HG02610 (cell line): ENCODE results near the gene FTSJ1.
"Not testable (repeated sequence)": the region's sequence is repeated elsewhere in the genome, so short reads cannot be mapped to it uniquely, and the experiment has no call there.

Source experiments
- ATAC-seq: cut with Tn5 transposase; IDR thresholded peaks from one replicate; pipeline ENCODE4 v1.9.1; 2021; ENCODE audit warnings: mild to moderate bottlenecking, moderate library complexity; ENCODE audit not compliant: unreplicated experiment

FTSJ1 gene

GRCh38 chrX:48493890-48494364 lies 17.9 kb downstream of the FTSJ1 start:
- no peak for ATAC-seq

GRCh38 chrX:48496660-48497059 lies 20.7 kb downstream of the FTSJ1 start:
- no peak for ATAC-seq

GRCh38 chrX:48497871-48498270 lies 21.9 kb downstream of the FTSJ1 start:
- ATAC-seq, result no peak

GRCh38 chrX:48498374-48498809 lies 22.4 kb downstream of the FTSJ1 start:
- no peak for ATAC-seq

GRCh38 chrX:48504261-48504660 lies 28.3 kb downstream of the FTSJ1 start:
- ATAC-seq, result no peak

GRCh38 chrX:48505481-48505880 lies 29.5 kb downstream of the FTSJ1 start:
- no peak for ATAC-seq

- no peak for ATAC-seq
Measured at GRCh38 chrX:48507246-48507645, 31.2 kb downstream of the FTSJ1 start.

GRCh38 chrX:48508400-48509244 lies 32.6 kb downstream of the FTSJ1 start, which contains the start of gene PORCN:
Gene PORCN, plus strand, starts transcription at chrX:48508992. Its CDS starts 829 bp downstream, at chrX:48509821.
- peak; percentile 80 for ATAC-seq

- ATAC-seq, result peak; percentile 21
Measured at GRCh38 chrX:48509245-48509590, 33.2 kb downstream of the FTSJ1 start.

GRCh38 chrX:48509619-48510018 lies 33.6 kb downstream of the FTSJ1 start:
- ATAC-seq, result no peak

- ATAC-seq, result no peak
Measured at GRCh38 chrX:48511560-48511959, 35.6 kb downstream of the FTSJ1 start.

- ATAC-seq, result no peak
Measured at GRCh38 chrX:48512371-48512935, 36.5 kb downstream of the FTSJ1 start.

GRCh38 chrX:48513670-48514069 lies 37.7 kb downstream of the FTSJ1 start:
- ATAC-seq, result no peak

- no peak for ATAC-seq
Measured at GRCh38 chrX:48514126-48514806, 38.3 kb downstream of the FTSJ1 start.

- ATAC-seq, result no peak
Measured at GRCh38 chrX:48514868-48515460, 39.0 kb downstream of the FTSJ1 start.

- no peak for ATAC-seq
Measured at GRCh38 chrX:48515842-48516241, 39.8 kb downstream of the FTSJ1 start.

GRCh38 chrX:48516285-48516684 lies 40.3 kb downstream of the FTSJ1 start:
- no peak for ATAC-seq

GRCh38 chrX:48516987-48517386 lies 41.0 kb downstream of the FTSJ1 start:
- no peak for ATAC-seq

- ATAC-seq, result not testable (repeated sequence)
Measured at GRCh38 chrX:48519481-48519880, 43.5 kb downstream of the FTSJ1 start.

- ATAC-seq, result no peak
Measured at GRCh38 chrX:48520455-48520854, 44.5 kb downstream of the FTSJ1 start.

- no peak for ATAC-seq
Measured at GRCh38 chrX:48520976-48521352, 45.0 kb downstream of the FTSJ1 start.
